Lung (tissue), 12 donors: ENCODE results near the gene EVI5. TPM values are rescaled to one million over a fixed set of nuclear protein-coding genes. Genes with fewer than 3 reads are reported as not detected.

Source experiments
- ATAC-seq: fragments of 200-7000 bp; cut with Tn5 transposase; one replicate; pipeline ENCODE4 v1.9.1; 2020; ENCODE audit warnings: moderate number of reproducible peaks; ENCODE audit not compliant: insufficient read depth, low FRiP score
- DNase-seq, 3 donors: peaks; one replicate each; pipeline ENCODE4 v3.0.0-alpha.2; 2013 to 2017
- H3K27ac ChIP-seq, 2 donors: one replicate each; pipeline ENCODE4 v1.5.1; 2013; ENCODE audit warnings: mild to moderate bottlenecking in 2 of 2, moderate library complexity in 2 of 2, control low read depth in 1 of 2, inconsistent platforms in 1 of 2, low read depth in 1 of 2, low read length in 1 of 2
- H3K27me3 ChIP-seq, 3 donors: one replicate each; pipeline ENCODE4 v1.5.1; 2013; ENCODE audit warnings: low read length in 2 of 3; ENCODE audit not compliant: control insufficient read depth in 3 of 3, insufficient read depth in 3 of 3
- H3K36me3 ChIP-seq, 4 donors: one replicate each; pipeline ENCODE4 v1.5.1; 2013; ENCODE audit warnings: low read length in 4 of 4, mild to moderate bottlenecking in 1 of 4, moderate library complexity in 1 of 4; ENCODE audit not compliant: control insufficient read depth in 4 of 4, insufficient read depth in 4 of 4
- H3K4me1 ChIP-seq, 5 donors: one replicate each; pipeline ENCODE4 v1.5.1; 2013; ENCODE audit warnings: low read length in 5 of 5, mild to moderate bottlenecking in 2 of 5, moderate library complexity in 1 of 5; ENCODE audit not compliant: control insufficient read depth in 5 of 5, insufficient read depth in 5 of 5
- H3K4me3 ChIP-seq: one replicate; pipeline ENCODE4 v1.5.1; 2013; ENCODE audit warnings: mild to moderate bottlenecking, control low read depth, moderate library complexity
- H3K9ac ChIP-seq, 2 donors: one replicate each; pipeline ENCODE4 v1.5.1; 2013; ENCODE audit warnings: low read length in 2 of 2, control low read depth in 1 of 2; ENCODE audit not compliant: insufficient read depth in 1 of 2
- H3K9me3 ChIP-seq, 4 donors: one replicate each; pipeline ENCODE4 v1.5.1; 2013; ENCODE audit warnings: low read length in 3 of 4, mild to moderate bottlenecking in 1 of 4, moderate library complexity in 1 of 4; ENCODE audit not compliant: control insufficient read depth in 4 of 4, insufficient read depth in 3 of 4
- WGBS, 2 donors: extraction: QIAGEN DNeasy Blood & Tissue Kit; methylation state at CpG; one replicate each; pipeline ENCODE4 v1.1.7; 2013; 5-methylcytosine and 5-hydroxymethylcytosine counted together
- polyA plus RNA-seq, 2 donors: library from polyadenylated mRNA; stranded (reverse); fragments of 200-250 nt; gene quantifications; one replicate each; pipeline ENCODE4 v1.2.1, GENCODE V29; 2013
- total RNA-seq, 2 donors: library from RNA; depleted of rRNA in 1 of 2; stranded (reverse); fragments of >200 nt in 1 of 2; gene quantifications; one replicate each; pipeline ENCODE4 v1.2.1, GENCODE V29; 2014 to 2021
- TF ChIP-seq, protein P1 (sequence below): IDR thresholded peaks from 2 replicates; pipeline ENCODE4 v1.5.1; 2012; ENCODE audit warnings: mild to moderate bottlenecking; ENCODE audit errors: control extremely low read depth, extremely low read depth
- donor health status: control.
- donor health status: control.
- donor health status: Bipolar disorder and iron deficiency.
- donor health status: healthy.
- donor health status: DM: yes; HTN: yes; CAD: no.

EVI5 gene
- total and polyA plus RNA-seq, 4 donors, result 4.9 to 88.8 (median 25.1) TPM

DNA sequence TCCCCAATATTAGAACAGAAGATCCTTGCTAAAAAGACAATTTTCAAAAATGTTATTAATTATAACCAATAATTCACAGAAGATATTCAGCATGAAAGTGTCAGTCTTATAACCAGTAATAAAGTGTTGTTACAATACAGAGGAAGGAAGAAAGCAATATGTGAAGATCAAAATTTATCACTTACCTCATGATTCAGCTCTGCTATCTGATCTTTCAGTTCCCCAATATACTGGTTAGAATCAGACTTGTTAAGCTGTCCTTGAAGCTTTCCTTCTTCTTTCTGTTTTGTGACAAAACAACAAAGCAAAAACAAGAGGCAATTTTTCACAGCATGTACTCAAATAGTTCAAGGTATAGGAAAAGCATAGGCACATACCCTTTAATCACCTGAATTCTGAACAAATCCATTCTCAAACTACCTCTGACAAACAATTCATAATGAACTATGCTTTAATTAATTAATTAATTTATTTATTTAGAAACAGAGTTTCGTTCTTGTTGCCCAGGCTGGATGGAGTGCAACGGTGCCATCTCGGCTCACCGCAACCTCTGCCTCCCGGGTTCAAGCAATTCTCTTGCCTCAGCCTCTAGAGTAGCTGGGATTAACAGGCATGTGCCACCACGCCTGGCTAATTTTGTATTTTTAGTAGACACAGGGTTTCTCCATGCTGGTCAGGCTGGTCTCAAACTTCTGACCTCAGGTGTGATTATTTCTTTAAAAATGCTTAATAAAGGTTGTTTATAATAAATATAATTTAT is 221.3 kb downstream of the EVI5 start:
- ATAC-seq (no peak), DNase-seq (no peak)
- Histone ChIP-seq H3K4me1 (no peaks in the 10 kb centered on the region), H3K9ac (no peak overlapping the region), H3K27me3 (no peaks in the 10 kb centered on the region), H3K4me3 (no peak overlapping the region), H3K9me3 (no peaks in the 10 kb centered on the region), H3K36me3 (peaks cover 0 to 3% (median under 1%) of the 10 kb centered on the region in 4 donors), H3K27ac (no peak overlapping the region)
- WGBS, 2 donors, result 88 to 93% methylated on average over 6 of the region's 6 CpGs
- TF ChIP-seq, protein P1, sequence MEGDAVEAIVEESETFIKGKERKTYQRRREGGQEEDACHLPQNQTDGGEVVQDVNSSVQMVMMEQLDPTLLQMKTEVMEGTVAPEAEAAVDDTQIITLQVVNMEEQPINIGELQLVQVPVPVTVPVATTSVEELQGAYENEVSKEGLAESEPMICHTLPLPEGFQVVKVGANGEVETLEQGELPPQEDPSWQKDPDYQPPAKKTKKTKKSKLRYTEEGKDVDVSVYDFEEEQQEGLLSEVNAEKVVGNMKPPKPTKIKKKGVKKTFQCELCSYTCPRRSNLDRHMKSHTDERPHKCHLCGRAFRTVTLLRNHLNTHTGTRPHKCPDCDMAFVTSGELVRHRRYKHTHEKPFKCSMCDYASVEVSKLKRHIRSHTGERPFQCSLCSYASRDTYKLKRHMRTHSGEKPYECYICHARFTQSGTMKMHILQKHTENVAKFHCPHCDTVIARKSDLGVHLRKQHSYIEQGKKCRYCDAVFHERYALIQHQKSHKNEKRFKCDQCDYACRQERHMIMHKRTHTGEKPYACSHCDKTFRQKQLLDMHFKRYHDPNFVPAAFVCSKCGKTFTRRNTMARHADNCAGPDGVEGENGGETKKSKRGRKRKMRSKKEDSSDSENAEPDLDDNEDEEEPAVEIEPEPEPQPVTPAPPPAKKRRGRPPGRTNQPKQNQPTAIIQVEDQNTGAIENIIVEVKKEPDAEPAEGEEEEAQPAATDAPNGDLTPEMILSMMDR, result no peak

DNA sequence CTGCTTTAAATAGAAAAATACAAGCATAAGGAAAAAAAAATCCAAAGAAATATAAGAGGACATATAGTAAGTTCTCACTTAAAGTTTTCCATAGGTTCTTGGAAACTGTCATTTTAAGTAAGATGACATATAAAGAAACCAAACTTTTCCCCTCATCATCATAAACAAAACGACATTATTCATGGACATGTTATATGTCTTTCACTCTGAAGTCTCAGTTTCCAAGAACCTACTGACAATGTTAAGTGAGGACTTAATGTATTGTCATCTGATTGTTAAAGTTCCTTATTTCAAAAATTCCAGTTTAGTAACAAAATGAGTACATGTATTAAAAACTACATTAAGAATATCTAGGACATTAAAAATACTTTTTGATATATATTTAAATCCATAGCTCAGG is 228.6 kb downstream of the EVI5 start:
- TF ChIP-seq, protein P1, result no peak
- WGBS, 2 donors, result 83 to 100% methylated on average over 1 of the region's 1 CpG
- ATAC-seq, result no peak

DNA sequence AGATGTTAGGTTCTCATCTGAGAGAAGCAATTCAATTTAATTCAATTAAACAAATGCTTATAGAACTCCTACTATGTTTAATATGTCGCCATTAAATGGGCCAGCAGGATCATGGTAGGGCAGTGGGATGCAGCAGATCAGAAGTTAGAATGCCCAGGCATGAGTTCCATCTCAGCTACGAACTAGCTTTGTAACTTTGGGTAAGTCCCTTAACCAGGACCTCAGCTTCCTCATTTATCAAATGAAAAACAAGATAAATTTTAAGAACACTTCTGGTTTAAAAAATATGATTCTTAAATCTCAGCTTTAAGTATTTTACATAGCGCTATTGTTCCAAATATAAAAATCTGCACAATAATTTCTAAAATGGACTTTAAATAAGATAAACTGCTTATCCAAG is 230.7 kb downstream of the EVI5 start:
- no peaks in the 10 kb centered on the region for H3K27me3 ChIP-seq
- H3K9me3 ChIP-seq, result no peaks in the 10 kb centered on the region
- no peak overlapping the region for H3K4me3 ChIP-seq
- TF ChIP-seq, protein P1, result no peak
- peaks cover 0 to 8% (median 0%) of the 10 kb centered on the region in 5 donors for H3K4me1 ChIP-seq
- H3K9ac ChIP-seq, result no peak overlapping the region
- ATAC-seq (no peak), DNase-seq (no peak)
- no peak overlapping the region for H3K27ac ChIP-seq
- WGBS, 2 donors, result 77 to 91% methylated on average over 3 of the region's 3 CpGs
- H3K36me3 ChIP-seq, result no peaks in the 10 kb centered on the region

More for the DNA sequence above, 228.6 kb downstream of the EVI5 start:
- Histone ChIP-seq H3K36me3 (no peaks in the 10 kb centered on the region), H3K27ac (no peak overlapping the region), H3K9me3 (no peaks in the 10 kb centered on the region), H3K4me1 (peaks cover 0 to 8% (median 0%) of the 10 kb centered on the region in 5 donors), H3K4me3 (no peak overlapping the region), H3K9ac (no peak overlapping the region), H3K27me3 (no peaks in the 10 kb centered on the region)
- no peak for DNase-seq
